GM19397 (cell line): ENCODE results near the gene ELAPOR2.
"Not testable (repeated sequence)": the region's sequence is repeated elsewhere in the genome, so short reads cannot be mapped to it uniquely, and the experiment has no call there.

ENCODE experiments used
- ATAC-seq: cut with Tn5 transposase; IDR thresholded peaks from one replicate; pipeline ENCODE4 v1.9.1; 2021; ENCODE audit warnings: mild to moderate bottlenecking, moderate library complexity; ENCODE audit not compliant: unreplicated experiment

Gene ELAPOR2

DNA sequence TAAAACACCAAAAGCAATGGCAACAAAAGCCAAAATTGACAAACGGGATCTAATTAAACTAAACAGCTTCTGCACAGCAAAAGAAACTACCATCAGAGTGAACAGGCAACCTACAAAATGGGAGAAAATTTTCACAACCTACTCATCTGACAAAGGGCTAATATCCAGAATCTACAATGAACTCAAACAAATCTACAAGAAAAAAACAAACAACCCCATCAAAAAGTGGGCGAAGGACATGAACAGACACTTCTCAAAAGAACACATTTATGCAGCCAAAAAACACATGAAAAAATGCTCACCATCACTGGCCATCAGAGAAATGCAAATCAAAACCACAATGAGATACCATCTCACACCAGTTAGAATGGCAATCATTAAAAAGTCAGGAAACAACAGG is 14.7 kb downstream of the ELAPOR2 start:
- not testable (repeated sequence) for ATAC-seq

DNA sequence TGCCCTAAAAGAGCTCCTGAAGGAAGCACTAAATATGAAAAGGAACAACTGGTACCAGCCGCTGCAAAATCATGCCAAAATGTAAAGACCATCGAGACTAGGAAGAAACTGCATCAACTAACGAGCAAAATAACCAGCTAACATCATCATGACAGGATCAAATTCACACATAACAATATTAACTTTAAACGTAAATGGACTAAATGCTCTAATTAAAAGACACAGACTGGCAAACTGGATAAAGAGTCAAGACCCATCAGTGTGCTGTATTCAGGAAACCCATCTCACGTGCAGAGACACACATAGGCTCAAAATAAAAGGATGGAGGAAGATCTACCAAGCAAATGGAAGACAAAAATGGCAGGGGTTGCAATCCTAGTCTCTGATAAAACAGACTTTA is 17.9 kb downstream of the ELAPOR2 start:
- not testable (repeated sequence) for ATAC-seq

DNA sequence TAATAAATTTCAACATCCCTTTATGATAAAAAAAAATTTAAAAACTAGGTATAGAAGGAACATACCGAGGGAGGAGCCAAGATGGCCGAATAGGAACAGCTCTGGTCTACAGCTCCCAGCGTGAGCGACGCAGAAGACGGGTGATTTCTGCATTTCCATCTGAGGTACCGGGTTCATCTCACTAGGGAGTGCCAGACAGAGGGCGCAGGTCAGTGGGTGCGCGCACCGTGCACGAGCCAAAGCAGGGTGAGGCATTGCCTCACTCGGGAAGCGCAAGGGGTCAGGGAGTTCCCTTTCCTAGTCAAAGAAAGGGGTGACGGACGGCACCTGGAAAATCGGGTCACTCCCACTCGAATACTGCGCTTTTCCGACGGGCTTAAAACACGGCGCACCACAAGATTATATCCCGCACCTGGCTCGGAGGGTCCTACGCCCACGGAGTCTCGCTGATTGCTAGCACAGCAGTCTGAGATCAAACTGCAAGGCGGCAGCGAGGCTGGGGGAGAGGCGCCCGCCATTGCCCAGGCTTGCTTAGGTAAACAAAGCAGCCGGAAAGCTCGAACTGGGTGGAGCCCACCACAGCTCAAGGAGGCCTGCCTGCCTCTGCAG is 19.7 kb downstream of the ELAPOR2 start:
- not testable (repeated sequence) for ATAC-seq

DNA sequence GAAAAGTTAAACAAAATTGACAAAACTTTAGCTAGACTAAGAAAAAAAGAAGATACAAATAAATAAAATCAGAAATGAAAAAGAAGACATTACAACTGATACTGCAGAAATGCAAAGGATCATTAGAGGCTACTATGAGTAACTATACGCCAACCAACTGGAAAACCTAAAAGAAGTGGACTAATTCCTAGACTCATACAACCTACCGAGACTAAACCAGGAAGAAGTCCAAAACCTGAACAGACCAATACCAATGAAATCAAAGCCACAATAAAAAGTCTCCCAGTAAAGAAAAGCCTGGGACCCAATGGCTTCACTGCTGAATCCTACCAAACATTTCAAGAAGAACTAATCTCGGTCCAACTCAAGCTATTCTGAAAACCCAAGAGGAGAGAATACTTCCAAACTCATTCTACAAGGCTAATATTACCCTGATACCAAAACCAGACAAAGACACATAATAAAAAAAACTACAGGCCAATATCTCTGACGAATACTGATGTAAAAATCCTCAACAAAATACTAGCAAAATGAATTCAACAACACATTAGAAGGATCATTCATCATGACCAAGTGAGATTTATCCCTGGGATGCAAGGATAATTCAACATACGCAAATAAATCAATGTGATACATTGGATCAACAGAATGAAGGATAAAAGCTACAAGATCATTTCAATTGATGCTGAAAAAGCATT is 20.3 kb downstream of the ELAPOR2 start:
- no peak for ATAC-seq

DNA sequence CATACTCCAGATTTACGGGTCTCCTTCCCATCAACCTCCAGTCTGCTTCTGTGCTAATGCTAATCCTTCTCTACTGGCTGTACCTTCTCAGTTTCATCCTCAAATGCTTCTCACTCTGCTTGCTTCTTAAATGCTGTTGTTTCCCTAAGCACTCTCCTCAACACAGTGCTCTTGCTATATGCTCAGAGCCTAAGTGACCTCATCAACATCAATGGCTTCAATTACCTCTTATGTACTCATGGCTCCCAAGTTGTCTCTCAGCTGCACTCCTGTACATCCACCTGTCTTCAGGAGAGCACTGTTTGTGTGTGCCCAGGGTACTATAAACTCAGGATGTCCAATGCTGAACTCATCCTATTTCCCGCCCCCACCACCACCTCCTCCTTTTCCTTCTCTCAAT is 22.5 kb downstream of the ELAPOR2 start:
- ATAC-seq, result no peak

DNA sequence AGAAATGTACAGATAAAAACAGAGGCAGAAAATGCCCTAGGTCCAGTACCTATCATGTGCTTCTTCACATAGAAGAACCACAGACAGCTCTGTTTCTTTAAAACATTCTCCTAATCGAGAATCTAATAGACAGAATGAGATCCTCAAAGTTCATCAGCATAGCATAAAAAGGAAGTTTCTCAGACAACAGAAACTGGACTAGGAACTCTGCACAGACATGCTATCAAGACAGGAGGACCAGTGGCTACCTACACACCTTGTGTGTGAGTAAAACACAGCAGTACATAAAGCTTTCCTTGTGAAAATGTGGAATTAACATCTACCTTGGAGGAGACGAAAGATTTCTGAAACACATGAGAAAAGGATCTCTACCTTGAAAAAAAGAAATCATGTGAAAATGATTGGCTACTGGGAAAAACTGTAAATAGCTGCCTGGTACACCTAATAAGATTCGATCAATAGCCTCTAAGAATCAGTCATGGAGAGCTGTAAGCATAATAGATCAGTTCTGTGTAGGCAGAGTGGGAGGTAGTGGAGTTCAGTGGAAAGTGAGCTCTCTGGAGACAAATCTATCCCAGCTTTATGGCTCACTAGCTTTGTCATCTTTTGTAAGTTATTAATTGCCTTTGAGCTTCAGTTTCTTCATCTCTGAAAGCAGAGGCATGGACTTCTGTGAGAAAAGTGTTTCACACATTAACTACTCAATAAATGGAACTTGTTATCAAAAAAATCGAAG is 26.7 kb downstream of the ELAPOR2 start:
- ATAC-seq, result no peak

DNA sequence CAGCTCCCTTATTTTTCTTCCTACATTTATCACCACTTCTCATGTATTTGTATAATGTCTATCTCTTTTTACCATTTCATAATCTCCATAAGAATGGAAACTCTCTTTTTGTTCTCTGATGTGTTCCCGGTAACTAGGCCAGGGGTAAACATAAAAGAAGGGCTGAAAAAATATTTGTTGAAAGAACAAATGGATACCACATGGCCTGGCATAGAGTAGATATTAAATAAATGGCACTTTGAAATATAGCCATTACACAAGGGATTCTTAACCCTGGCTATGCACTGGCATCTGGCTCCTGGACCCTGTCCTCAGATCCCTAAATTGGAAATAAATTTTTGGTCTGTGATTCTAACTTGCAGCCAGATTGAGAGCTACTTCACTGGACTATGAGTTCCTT is 30.4 kb downstream of the ELAPOR2 start:
- ATAC-seq, result no peak

DNA sequence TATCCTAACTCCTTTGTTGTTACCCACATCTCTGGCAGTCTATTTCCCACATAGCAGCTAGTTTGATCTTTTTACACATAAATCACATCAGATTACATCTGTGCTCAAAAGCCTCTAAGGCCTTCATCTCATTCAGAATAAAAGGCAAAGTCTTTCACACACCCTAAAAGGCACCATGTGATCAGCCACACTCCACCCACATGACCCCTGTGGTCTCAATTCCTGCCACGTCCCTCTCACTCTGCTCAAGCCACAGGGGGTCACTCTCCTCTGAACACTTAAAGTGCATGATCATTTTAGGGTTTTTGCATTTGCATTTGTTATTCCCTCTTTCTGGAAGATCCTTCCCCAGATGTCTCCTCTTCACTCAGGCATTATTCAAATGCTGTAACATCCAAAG is 30.8 kb downstream of the ELAPOR2 start:
- ATAC-seq, result no peak

DNA sequence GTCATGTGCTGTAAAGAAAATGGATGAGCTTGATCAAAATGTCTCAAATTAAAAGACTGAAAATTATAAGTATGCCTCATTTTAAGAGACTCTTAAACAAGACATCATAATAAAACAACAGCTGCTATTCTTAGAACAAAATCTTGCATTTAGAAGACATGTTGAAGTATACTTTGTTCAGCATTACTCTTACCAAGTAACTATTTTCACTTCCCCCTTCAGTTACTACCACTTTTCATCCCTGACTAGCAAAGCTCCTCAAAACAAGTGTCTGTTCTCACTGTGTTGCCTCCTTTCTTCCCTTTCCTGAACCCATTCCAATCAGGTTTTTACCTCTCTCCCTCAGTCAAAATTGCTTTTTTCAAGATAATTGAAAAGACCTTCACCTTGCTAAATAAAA is 31.6 kb downstream of the ELAPOR2 start:
- ATAC-seq, result peak; percentile 76

DNA sequence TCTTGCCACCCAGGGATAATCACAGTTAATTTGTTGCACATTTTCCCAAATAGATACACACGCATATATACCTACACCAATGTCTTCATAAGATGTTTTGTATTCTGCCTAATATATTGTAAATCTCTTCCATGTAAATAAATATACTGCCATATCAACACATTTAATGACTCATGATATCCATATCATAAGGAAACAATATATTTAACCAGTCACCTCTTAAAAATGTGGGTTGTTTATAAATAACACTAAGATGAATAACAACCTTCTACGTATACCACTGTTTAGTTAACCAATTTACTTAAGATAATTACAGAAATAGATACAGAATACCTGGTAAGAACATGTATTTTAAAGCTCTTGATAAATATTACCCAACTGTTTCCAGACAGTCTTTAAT is 38.2 kb downstream of the ELAPOR2 start:
- ATAC-seq, result no peak

DNA sequence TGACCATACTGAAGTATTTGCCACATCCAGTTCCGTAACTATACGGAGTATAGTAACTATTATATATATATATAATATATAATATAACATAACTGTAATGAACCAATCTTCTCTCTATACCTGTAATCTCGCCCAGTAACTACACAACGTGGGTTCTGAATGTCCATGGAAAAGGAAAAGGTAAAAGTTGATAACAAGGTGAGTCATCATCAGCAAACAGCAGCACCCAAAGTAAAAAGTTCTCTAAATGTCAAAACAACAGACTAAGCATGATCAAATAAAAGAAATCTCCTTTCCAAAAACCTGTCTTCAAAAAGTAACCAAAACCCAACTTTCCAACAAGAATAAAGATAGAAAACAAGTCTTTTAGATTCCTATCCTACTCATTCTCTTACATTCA is 42.8 kb downstream of the ELAPOR2 start:
- no peak for ATAC-seq

DNA sequence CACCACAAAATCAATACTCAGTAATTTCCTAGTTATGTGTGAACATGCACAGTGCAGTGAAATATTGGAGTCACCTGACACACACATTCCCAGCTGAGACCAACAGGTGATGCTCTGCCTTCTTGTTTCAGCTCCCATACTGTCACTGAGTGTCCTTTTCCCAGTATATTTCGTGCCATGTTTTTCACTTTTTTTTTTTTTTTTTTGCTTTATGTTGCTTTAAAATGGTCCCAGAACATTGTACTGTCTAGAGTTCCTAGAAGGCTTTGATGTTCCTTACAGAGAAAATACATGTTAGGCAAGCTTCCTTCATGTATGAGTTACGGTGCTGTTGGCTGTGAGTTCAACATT is 45.6 kb downstream of the ELAPOR2 start:
- ATAC-seq, result no peak

DNA sequence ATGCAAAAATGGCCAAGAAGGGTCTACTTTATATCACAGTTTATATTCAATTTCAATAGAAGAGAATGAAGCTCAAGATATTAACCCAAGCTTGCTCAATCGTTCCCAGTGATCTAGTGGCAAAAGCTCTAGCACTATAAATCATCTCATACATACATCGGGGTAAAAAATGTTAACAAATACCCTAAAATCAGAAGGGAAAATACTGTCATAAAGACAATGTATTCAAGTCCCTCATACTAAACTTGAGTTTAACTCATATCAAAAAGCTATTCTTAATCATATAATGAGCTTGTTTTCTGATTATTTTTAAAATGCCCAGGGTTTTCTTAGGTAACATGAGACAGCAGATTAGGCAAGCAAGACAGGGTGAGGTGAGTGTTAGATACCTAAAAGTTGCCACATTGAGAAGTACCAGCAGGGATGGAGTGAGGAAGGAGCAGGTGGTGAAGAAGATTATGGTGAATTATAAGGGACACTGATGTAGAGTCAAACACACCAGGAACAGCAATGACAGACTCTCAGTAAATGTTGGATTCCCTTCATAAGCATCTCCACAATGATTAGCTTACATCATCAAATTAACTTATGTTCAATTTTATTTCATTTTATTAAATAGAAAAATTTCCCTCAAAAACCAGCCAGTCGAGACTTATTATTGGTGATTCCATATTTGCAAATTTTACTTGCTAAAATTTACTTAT is 46.2 kb downstream of the ELAPOR2 start:
- ATAC-seq, result no peak
